Trophoblast cell (in vitro differentiated cells and primary cell): ENCODE measurements around the gene FCHSD2.
"Not testable (repeated sequence)": the region's sequence is repeated elsewhere in the genome, so short reads cannot be mapped to it uniquely, and the experiment has no call there.

ENCODE experiments used
- DNase-seq, 2 donors: peaks; one replicate each; pipeline ENCODE4 v3.0.0-alpha.2; 2016
- H2AFZ ChIP-seq: 2 replicates; pipeline ENCODE4 v1.6.1; 2013; ENCODE audit warnings: low read length, moderate library complexity, mild to moderate bottlenecking; ENCODE audit not compliant: insufficient read depth, poor library complexity
- H2AK5ac ChIP-seq: 2 replicates; pipeline ENCODE4 v1.6.1; 2013; ENCODE audit warnings: mild to moderate bottlenecking, low read length
- H2BK120ac ChIP-seq: 2 replicates; pipeline ENCODE4 v1.6.1; 2013; ENCODE audit warnings: low read length, mild to moderate bottlenecking, moderate library complexity; ENCODE audit not compliant: insufficient read depth, poor library complexity
- H2BK12ac ChIP-seq: 2 replicates; pipeline ENCODE4 v1.6.1; 2013; ENCODE audit warnings: mild to moderate bottlenecking, low read length, moderate library complexity
- H2BK5ac ChIP-seq: 2 replicates; pipeline ENCODE4 v1.6.1; 2013; ENCODE audit warnings: low read length, low read depth, moderate library complexity, mild to moderate bottlenecking; ENCODE audit not compliant: poor library complexity
- H3K14ac ChIP-seq: 2 replicates; pipeline ENCODE4 v1.6.1; 2013; ENCODE audit warnings: mild to moderate bottlenecking, low read length
- H3K18ac ChIP-seq: 2 replicates; pipeline ENCODE4 v1.6.1; 2013; ENCODE audit warnings: mild to moderate bottlenecking, low read length
- H3K23ac ChIP-seq: 2 replicates; pipeline ENCODE4 v1.6.1; 2013; ENCODE audit warnings: low read length
- H3K27ac ChIP-seq: 2 replicates; pipeline ENCODE4 v1.5.1; 2013; ENCODE audit warnings: low read depth, mild to moderate bottlenecking, inconsistent platforms, low read length, moderate library complexity
- H3K27me3 ChIP-seq: 2 replicates; pipeline ENCODE4 v1.6.1; 2013; ENCODE audit warnings: inconsistent platforms, mild to moderate bottlenecking, low read length, moderate library complexity; ENCODE audit not compliant: insufficient read depth
- H3K36me3 ChIP-seq, 2 experiments: 1 replicate in 1 of 2; 2 replicates in 1 of 2; pipeline ENCODE4 v1.6.1; 2013; ENCODE audit warnings: low read length in 2 of 2, mild to moderate bottlenecking in 2 of 2, moderate library complexity in 1 of 2; ENCODE audit not compliant: insufficient read depth in 2 of 2, control insufficient read depth in 1 of 2
- H3K4ac ChIP-seq: 2 replicates; pipeline ENCODE4 v1.6.1; 2013; ENCODE audit warnings: low read depth, mild to moderate bottlenecking, low read length, moderate library complexity
- H3K4me1 ChIP-seq, 2 experiments: 1 replicate in 1 of 2; 2 replicates in 1 of 2; pipeline ENCODE4 v1.6.1; 2013; ENCODE audit warnings: low read length in 2 of 2, mild to moderate bottlenecking in 2 of 2, moderate library complexity in 1 of 2; ENCODE audit not compliant: insufficient read depth in 2 of 2, control insufficient read depth in 1 of 2
- H3K4me2 ChIP-seq: 2 replicates; pipeline ENCODE4 v1.6.1; 2013; ENCODE audit warnings: inconsistent platforms, mild to moderate bottlenecking, low read length, moderate library complexity
- H3K4me3 ChIP-seq: 2 replicates; pipeline ENCODE4 v1.5.1; 2013; ENCODE audit warnings: mild to moderate bottlenecking, low read depth, low read length, inconsistent platforms
- H3K79me1 ChIP-seq: one replicate; pipeline ENCODE4 v1.6.1; 2013; ENCODE audit warnings: low read length
- H3K79me2 ChIP-seq: 2 replicates; pipeline ENCODE4 v1.6.1; 2013; ENCODE audit warnings: low read length, mild to moderate bottlenecking; ENCODE audit not compliant: control insufficient read depth, insufficient read depth, poor library complexity
- H3K9ac ChIP-seq: 2 replicates; pipeline ENCODE4 v1.6.1; 2013; ENCODE audit warnings: mild to moderate bottlenecking, low read length
- H3K9me3 ChIP-seq: 2 replicates; pipeline ENCODE4 v1.6.1; 2013; ENCODE audit warnings: low read depth, mild to moderate bottlenecking, control low read depth, inconsistent platforms, low read length; ENCODE audit not compliant: insufficient read depth
- H4K12ac ChIP-seq: 2 replicates; pipeline ENCODE4 v1.6.1; 2013; ENCODE audit warnings: low read depth, mild to moderate bottlenecking, low read length, moderate library complexity
- H4K8ac ChIP-seq: 2 replicates; pipeline ENCODE4 v1.6.1; 2013; ENCODE audit warnings: low read depth, mild to moderate bottlenecking, low read length, moderate library complexity
- H4K91ac ChIP-seq: one replicate; pipeline ENCODE4 v1.6.1; 2013; ENCODE audit warnings: low read depth, mild to moderate bottlenecking, low read length, moderate library complexity
- WGBS: extraction: QIAGEN DNeasy Blood & Tissue Kit; methylation state at CpG from one replicate; pipeline ENCODE4 v1.1.7; 2013; ENCODE audit warnings: missing lambda C conversion rate; ENCODE audit not compliant: insufficient read length, insufficient coverage; ENCODE audit errors: extremely low coverage; 5-methylcytosine and 5-hydroxymethylcytosine counted together

FCHSD2 gene

GRCh38 chr11:73030130-73030529 lies 112.0 kb downstream of the FCHSD2 start:
- Histone ChIP-seq H3K4ac (no peak overlapping the region), H3K27me3 (no peaks in the 10 kb centered on the region), H2AK5ac (no peak overlapping the region), H2BK120ac (no peak overlapping the region), H3K23ac (no peak overlapping the region), H2BK5ac (no peak overlapping the region), H4K12ac (no peak overlapping the region), H3K9me3 (peaks cover 6% of the 10 kb centered on the region), H3K4me3 (no peak overlapping the region), H3K79me2 (no peaks in the 10 kb centered on the region), H3K36me3 (peaks cover 0 to 3% of the 10 kb centered on the region in 2 experiments), H2AFZ (no peak overlapping the region), H4K8ac (no peak overlapping the region), H2BK12ac (no peak overlapping the region), H3K4me1 (no peaks in the 10 kb centered on the region), H3K9ac (no peak overlapping the region), H4K91ac (no peak overlapping the region), H3K4me2 (no peak overlapping the region), H3K79me1 (no peaks in the 10 kb centered on the region), H3K18ac (no peak overlapping the region), H3K14ac (no peak overlapping the region), H3K27ac (no peak overlapping the region)
- DNase-seq: no peak
- no CpG with 5 or more reads among the region's 3 CpGs for WGBS

GRCh38 chr11:73029403-73029802 lies 112.7 kb downstream of the FCHSD2 start:
- Histone ChIP-seq H2AFZ (no peak overlapping the region), H3K14ac (no peak overlapping the region), H3K9me3 (peaks cover 6% of the 10 kb centered on the region), H4K12ac (no peak overlapping the region), H2BK5ac (no peak overlapping the region), H3K27me3 (no peaks in the 10 kb centered on the region), H3K79me2 (no peaks in the 10 kb centered on the region), H3K9ac (no peak overlapping the region), H2BK12ac (no peak overlapping the region), H3K79me1 (no peaks in the 10 kb centered on the region), H3K4me2 (no peak overlapping the region), H4K91ac (no peak overlapping the region), H3K4me3 (no peak overlapping the region), H2AK5ac (no peak overlapping the region), H4K8ac (no peak overlapping the region), H3K4ac (no peak overlapping the region), H3K36me3 (peaks cover 0 to 3% of the 10 kb centered on the region in 2 experiments), H2BK120ac (no peak overlapping the region), H3K18ac (no peak overlapping the region), H3K23ac (no peak overlapping the region), H3K27ac (no peak overlapping the region), H3K4me1 (no peaks in the 10 kb centered on the region)
- DNase-seq: no peak
- no CpG with 5 or more reads among the region's 2 CpGs for WGBS

- Histone ChIP-seq H3K18ac (no peak overlapping the region), H3K4ac (no peak overlapping the region), H3K4me1 (no peaks in the 10 kb centered on the region), H3K79me2 (no peaks in the 10 kb centered on the region), H3K14ac (no peak overlapping the region), H2BK5ac (no peak overlapping the region), H3K27me3 (no peaks in the 10 kb centered on the region), H3K36me3 (peaks cover 0 to 3% of the 10 kb centered on the region in 2 experiments), H3K4me3 (no peak overlapping the region), H3K9ac (no peak overlapping the region), H3K79me1 (no peaks in the 10 kb centered on the region), H2BK120ac (no peak overlapping the region), H3K23ac (no peak overlapping the region), H4K91ac (no peak overlapping the region), H2BK12ac (no peak overlapping the region), H3K27ac (no peak overlapping the region), H3K4me2 (no peak overlapping the region), H4K8ac (no peak overlapping the region), H2AK5ac (no peak overlapping the region), H3K9me3 (peaks cover 6% of the 10 kb centered on the region), H2AFZ (no peak overlapping the region), H4K12ac (no peak overlapping the region)
- no CpG with 5 or more reads among the region's 4 CpGs for WGBS
- peak; percentile 16 to 22 for DNase-seq
Observed at GRCh38 chr11:73028611-73029010, 113.5 kb downstream of the FCHSD2 start.

GRCh38 chr11:73027840-73028239 lies 114.3 kb downstream of the FCHSD2 start:
- WGBS: no CpG with 5 or more reads among the region's 2 CpGs
- H3K36me3 ChIP-seq, H3K27ac ChIP-seq, H2AFZ ChIP-seq, H2AK5ac ChIP-seq, H3K79me1 ChIP-seq, H3K27me3 ChIP-seq, H3K14ac ChIP-seq, H3K9ac ChIP-seq, H3K4me2 ChIP-seq, H4K91ac ChIP-seq, H2BK5ac ChIP-seq, DNase-seq, H3K4me1 ChIP-seq, H3K4ac ChIP-seq, H3K79me2 ChIP-seq, H4K12ac ChIP-seq, H3K23ac ChIP-seq, H2BK120ac ChIP-seq, H2BK12ac ChIP-seq, H4K8ac ChIP-seq, H3K4me3 ChIP-seq, H3K18ac ChIP-seq, H3K9me3 ChIP-seq: not testable (repeated sequence)
